PC-9 (cell line): Measurements from ENCODE around the gene PRRC1. TPM values are rescaled to one million over a fixed set of nuclear protein-coding genes. Genes with fewer than 3 reads are reported as not detected.

Source experiments
- BruUV-seq: library from RNA; stranded (reverse); fragments of 400-500 nt; replicated peaks from 2 replicates; lab custom pipeline; 2021; lab: Mats Ljungman, UMichigan
- CTCF ChIA-PET: fragments of 300-600 bp; sonication (Branson Sonifier 250); formaldehyde crosslinking; loops from one replicate; lab custom pipeline; 2022; ENCODE audit warnings: antibody characterized with exemption; lab: Charles Lee
- POLR2A ChIA-PET: fragments of 300-600 bp; sonication (Branson Sonifier 250); formaldehyde crosslinking; loops from one replicate; lab custom pipeline; 2022; ENCODE audit warnings: antibody characterized with exemption; ENCODE audit not compliant: unreplicated experiment; lab: Charles Lee
- DNase-seq, 2 experiments: peaks; one replicate each; pipeline versions ENCODE4 v3.0.0 to v3.0.0-alpha.2; 2015 to 2022; ENCODE audit warnings: mixed read lengths in 1 of 2
- H2AFZ ChIP-seq: fragments of 200-600 bp; sonication (generic); 2 replicates; pipeline ENCODE4 v1.8.1; 2017; ENCODE audit warnings: antibody characterized with exemption
- H3F3A ChIP-seq: fragments of 200-600 bp; sonication (generic); 2 replicates; pipeline ENCODE4 v1.8.1; 2017; ENCODE audit warnings: antibody characterized with exemption, mild to moderate bottlenecking, low read depth; ENCODE audit not compliant: insufficient read depth
- H3K27ac ChIP-seq: fragments of 200-600 bp; sonication (generic); 2 replicates; pipeline ENCODE4 v1.6.1; 2016; ENCODE audit warnings: mixed run types
- H3K27me3 ChIP-seq: fragments of 200-600 bp; sonication (generic); 2 replicates; pipeline ENCODE4 v1.6.1; 2016; ENCODE audit warnings: low read depth, mixed run types; ENCODE audit not compliant: insufficient read depth
- H3K36me3 ChIP-seq: fragments of 200-600 bp; sonication (generic); 2 replicates; pipeline ENCODE4 v1.6.1; 2016; ENCODE audit warnings: low read depth, mixed run types
- H3K4me1 ChIP-seq: fragments of 200-600 bp; sonication (generic); replicated peaks from 2 replicates; pipeline ENCODE4 v1.6.1; 2016; ENCODE audit warnings: mixed run types; ENCODE audit not compliant: insufficient read depth
- H3K4me2 ChIP-seq: fragments of 200-600 bp; sonication (generic); 2 replicates; pipeline ENCODE4 v1.6.1; 2017; ENCODE audit warnings: mixed run types
- H3K4me3 ChIP-seq: fragments of 200-600 bp; sonication (generic); 2 replicates; pipeline ENCODE4 v1.6.1; 2016; ENCODE audit warnings: mixed run types
- H3K79me2 ChIP-seq: fragments of 200-600 bp; sonication (generic); 2 replicates; pipeline ENCODE4 v1.6.1; 2017; ENCODE audit warnings: low read depth, mixed run types
- H3K9me2 ChIP-seq: fragments of 200-600 bp; sonication (generic); 2 replicates; pipeline ENCODE4 v1.8.1; 2017; ENCODE audit warnings: mild to moderate bottlenecking; ENCODE audit not compliant: insufficient read depth
- H3K9me3 ChIP-seq: fragments of 200-600 bp; sonication (generic); 2 replicates; pipeline ENCODE4 v1.8.1; 2016; ENCODE audit warnings: low read depth; ENCODE audit not compliant: insufficient read depth
- H4K20me1 ChIP-seq: fragments of 200-600 bp; sonication (generic); 2 replicates; pipeline ENCODE4 v1.8.1; 2017; ENCODE audit not compliant: insufficient read depth
- CTCF ChIP-seq: fragments of 200-600 bp; sonication (generic); conservative IDR thresholded peaks from 2 replicates; pipeline ENCODE4 v1.6.1; 2017; ENCODE audit warnings: mixed run types, antibody characterized with exemption, mild to moderate bottlenecking, moderate library complexity
- EZH2 ChIP-seq: fragments of 200-600 bp; sonication (generic); IDR thresholded peaks from 2 replicates; pipeline ENCODE4 v1.8.0; 2017; ENCODE audit warnings: antibody characterized with exemption, low read depth
- intact Hi-C: fragments of 100-400 bp; cut with micrococcal nuclease; formaldehyde crosslinking; loops from one replicate; pipeline ENCODE4 v1.10.0; 2022; ENCODE audit not compliant: unreplicated experiment
- total RNA-seq: library from RNA; stranded (reverse); gene quantifications from 2 replicates; pipeline ENCODE4 v1.2.3, GENCODE V29; 2021

Gene PRRC1
- total RNA-seq, 1 experiment from 2014 or later: 43.7 TPM

DNA sequence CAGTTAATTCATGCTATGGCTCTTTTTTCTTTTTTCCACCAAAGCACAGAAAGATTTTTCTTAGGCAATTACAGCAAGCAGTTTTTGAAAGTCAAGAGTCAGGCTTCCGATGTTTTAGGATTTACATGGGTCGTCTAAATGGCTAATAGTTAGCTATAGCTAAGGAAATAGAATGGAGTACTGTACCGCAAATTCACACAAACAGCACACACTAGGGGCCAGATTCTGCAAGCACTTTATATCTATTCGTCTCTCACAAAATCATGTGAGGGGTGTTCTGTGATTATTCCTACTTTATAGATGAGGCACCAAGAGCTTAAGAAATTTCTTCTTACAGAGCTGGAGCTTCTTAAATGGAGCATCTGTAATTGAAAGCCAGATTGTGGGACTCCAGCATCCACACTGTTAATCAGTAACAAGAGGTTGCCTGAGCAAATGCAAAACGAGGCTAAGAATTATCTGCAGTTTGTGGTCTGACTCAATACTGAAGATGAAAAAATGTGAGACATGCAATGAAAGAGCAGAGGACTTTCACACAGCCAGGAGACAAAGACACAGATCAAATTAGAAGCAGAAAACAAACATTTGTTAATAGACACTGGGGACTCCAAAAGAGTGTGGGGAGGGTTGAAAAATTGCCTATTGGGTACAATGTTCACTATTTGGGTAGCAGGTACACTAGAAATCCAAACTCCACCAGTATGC lies 68.8 kb downstream of the PRRC1 start:
- BruUV-seq: no TSS peak
- Histone ChIP-seq H3K27me3 (no peaks in the 10 kb centered on the region), H3K4me2 (no peak overlapping the region), H3K4me1 (no peaks in the 10 kb centered on the region), H3K36me3 (no peaks in the 10 kb centered on the region), H4K20me1 (no peaks in the 10 kb centered on the region), H3K27ac (no peak overlapping the region), H2AFZ (no peak overlapping the region), H3K9me2 (no peaks in the 10 kb centered on the region; the same call in 1 of the 2 replicates), H3K9me3 (no peaks in the 10 kb centered on the region), H3K79me2 (no peaks in the 10 kb centered on the region), H3F3A (no peaks in the 10 kb centered on the region), H3K4me3 (no peak overlapping the region)
- no peak for TF ChIP-seq EZH2
- no peak for TF ChIP-seq CTCF
- intact Hi-C loops: no loop called here
- no peak for DNase-seq
- ChIA-PET POLR2A (interaction anchor here (0.6 kb wide), 1 partner anchor 649 kb away, joined by 4 read pairs; no protein-coding TSS in a partner anchor), CTCF (no interaction called here)

DNA sequence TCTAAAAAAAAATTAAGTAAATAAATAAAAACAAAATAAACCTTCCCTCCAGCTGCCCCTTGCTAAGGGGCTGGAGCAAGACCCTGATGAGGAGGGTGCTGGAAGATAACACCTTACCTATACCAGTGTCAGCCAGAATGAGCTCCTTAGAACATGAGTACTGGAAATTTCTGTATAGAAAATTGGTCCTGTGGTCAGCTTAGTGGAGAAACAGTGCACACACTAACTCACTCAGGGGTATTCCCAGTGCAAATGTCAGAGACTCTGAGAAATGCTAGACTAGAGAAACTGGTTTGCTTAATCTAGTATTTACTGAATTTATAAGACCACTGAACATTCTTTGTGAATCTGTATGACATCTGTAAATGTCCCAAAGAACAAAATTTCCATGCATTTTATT lies 69.4 kb downstream of the PRRC1 start:
- intact Hi-C loops: no loop called here
- DNase-seq: no peak
- no peaks in the 10 kb centered on the region; the same call in 1 of the 2 replicates for H3K9me2 ChIP-seq
- ChIA-PET POLR2A (no interaction called here), CTCF (no interaction called here)
- BruUV-seq: no TSS peak
- no peaks in the 10 kb centered on the region for H4K20me1 ChIP-seq
- H3K27me3 ChIP-seq: no peaks in the 10 kb centered on the region
- H3K9me3 ChIP-seq: no peaks in the 10 kb centered on the region
- TF ChIP-seq EZH2 (no peak), CTCF (no peak)
- H3K4me1 ChIP-seq: no peaks in the 10 kb centered on the region
- H3K27ac ChIP-seq: no peak overlapping the region
- no peak overlapping the region for H3K4me3 ChIP-seq
- H3K79me2 ChIP-seq: no peaks in the 10 kb centered on the region
- H2AFZ ChIP-seq: no peak overlapping the region
- H3K4me2 ChIP-seq: no peak overlapping the region
- H3F3A ChIP-seq: no peaks in the 10 kb centered on the region
- H3K36me3 ChIP-seq: no peaks in the 10 kb centered on the region

- Histone ChIP-seq H3K79me2 (no peaks in the 10 kb centered on the region), H3K27me3 (no peaks in the 10 kb centered on the region), H3K4me2 (no peak overlapping the region), H3K27ac (no peak overlapping the region), H3K9me3 (no peaks in the 10 kb centered on the region), H3K4me3 (no peak overlapping the region), H2AFZ (peak overlapping the region; percentile 31; the same call in 1 of the 2 replicates), H3K36me3 (no peaks in the 10 kb centered on the region), H4K20me1 (no peaks in the 10 kb centered on the region), H3K9me2 (no peaks in the 10 kb centered on the region; the same call in 1 of the 2 replicates), H3F3A (no peaks in the 10 kb centered on the region), H3K4me1 (no peaks in the 10 kb centered on the region)
- intact Hi-C loops: no loop called here
- TF ChIP-seq EZH2: no peak
- TF ChIP-seq CTCF: no peak
- no peak for DNase-seq
- ChIA-PET CTCF (no interaction called here), POLR2A (no interaction called here)
- no TSS peak for BruUV-seq
These were observed 69.9 kb downstream of the PRRC1 start for GRCh38 chr5:127587246-127587917.
